GM21529 (cell line): ENCODE data around the gene SLC24A3.

Source experiments
- ATAC-seq: cut with Tn5 transposase; IDR thresholded peaks from one replicate; pipeline ENCODE4 v1.9.1; 2021; ENCODE audit not compliant: unreplicated experiment

SLC24A3 gene

DNA sequence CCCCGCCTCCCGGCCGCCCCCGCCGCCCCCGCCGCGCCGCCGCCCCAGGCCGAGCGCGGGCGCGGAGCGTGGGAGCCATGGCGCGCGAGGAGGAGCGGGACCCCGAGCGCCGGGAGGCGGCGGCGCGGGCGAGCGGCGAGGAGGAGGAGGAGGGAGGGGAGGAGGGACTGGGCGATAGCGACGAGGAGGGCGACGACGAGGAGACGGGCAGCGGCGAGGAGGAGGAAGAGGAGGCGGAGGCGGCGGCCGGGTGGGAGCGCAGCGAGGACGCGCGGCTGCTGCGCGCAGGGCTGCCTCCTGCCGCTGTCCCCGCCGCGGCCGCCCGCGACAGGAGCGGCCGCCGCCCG lies at the start of gene SLC24A3:
Gene SLC24A3, plus strand, starts transcription at position 174 of the 347 bp plus-strand sequence.
- ATAC-seq, result no peak

DNA sequence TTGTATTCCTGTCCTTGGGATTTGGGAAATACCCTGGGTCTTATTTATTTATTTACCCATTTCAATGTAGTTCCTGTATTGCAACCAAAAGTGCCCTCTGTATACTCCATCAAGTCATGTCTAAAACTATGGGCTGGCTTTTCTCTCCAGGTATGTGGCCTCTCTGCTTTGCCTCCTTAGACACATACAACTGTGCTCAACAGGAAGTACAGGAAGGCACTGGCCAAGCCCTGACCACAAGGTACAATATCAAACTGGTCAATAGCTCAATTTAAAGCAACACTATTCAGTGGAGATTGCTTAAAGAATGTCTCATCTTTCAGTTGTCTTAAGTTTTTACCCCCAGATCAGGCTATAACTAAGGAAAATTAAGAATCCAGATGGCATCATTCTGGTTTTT lies 42.3 kb upstream of the SLC24A3 start:
- no peak for ATAC-seq

DNA sequence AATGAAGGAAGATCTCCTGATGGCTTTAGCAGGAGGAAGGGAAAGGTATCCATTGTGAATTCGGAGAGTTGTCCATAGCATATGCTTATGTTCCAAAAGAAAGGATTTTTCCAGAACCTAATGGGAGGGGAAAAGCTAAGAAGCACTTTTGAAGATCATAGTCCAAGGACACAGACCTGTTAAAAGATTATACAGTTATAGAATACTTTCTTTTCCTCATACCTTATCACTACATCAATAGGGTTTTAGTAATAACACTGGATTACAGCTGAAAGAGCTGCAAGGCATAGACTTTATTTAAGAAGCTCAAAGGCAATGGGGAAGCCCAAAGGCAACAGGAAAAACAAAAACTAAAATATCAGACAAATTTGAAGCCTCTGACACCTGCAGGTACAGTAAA lies 39.8 kb upstream of the SLC24A3 start:
- no peak for ATAC-seq

DNA sequence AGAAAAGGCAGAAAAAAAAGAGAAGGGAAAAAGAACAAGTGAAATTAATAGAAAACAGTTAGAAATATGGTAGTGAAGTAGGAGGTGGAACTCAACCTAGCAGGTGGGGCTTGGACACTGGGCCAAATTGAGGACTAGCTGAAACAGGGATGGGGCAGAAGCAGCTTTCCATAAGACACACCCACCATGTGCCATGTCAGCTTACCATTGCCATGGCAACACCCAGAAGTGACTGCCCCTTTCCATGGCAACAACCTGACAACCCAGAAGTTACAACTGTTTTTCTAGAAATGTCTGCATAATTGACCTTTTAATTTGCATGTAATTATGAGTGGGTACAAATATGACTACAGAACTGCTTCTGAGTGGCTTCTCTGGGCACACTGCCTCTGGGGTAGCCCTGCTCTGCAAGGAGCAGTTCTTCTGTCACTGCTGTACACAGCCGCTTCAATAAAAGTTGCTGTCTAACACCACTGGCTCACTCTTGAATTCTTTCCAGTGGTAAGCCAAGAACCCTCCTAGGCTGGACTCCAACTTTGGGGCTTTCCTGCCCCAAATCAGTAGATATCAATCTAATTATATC lies 35.9 kb upstream of the SLC24A3 start:
- no peak for ATAC-seq

DNA sequence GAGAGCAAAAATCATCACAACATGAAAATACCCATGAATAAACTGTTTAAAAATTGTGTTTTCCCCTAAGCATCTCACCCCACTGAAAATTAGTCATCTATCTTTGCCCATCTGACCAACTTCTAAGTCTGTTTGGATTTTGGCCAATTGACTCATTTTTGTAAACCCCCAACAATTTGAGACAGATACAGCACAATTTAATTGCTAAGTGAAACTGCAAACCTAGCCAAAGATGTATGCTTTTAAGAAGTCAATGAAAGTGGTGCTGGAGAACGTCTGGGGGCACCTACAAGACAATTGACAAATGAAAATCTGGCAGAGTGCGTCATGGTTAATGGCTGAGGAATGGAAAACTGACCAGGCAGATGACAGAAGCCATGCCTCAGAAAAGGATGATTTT lies 30.9 kb upstream of the SLC24A3 start:
- no peak for ATAC-seq

DNA sequence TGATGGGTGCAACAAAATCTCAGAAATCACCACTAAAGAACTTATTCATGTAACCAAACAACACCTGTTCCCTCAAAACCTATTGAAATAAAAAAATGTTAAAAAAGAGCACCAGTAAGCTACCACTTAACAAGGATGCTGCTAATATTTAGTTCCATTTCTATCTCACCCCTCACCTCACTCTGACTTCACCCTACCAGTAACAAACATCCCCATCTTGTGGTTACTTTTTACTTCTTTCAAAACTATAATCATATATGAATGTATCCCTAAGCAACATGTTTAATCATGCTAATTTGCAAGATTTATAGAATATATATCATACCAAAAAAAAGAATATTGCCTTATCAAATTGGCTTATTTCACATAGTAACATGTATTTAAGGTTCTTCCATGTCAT lies 27.4 kb upstream of the SLC24A3 start:
- ATAC-seq, result no peak

DNA sequence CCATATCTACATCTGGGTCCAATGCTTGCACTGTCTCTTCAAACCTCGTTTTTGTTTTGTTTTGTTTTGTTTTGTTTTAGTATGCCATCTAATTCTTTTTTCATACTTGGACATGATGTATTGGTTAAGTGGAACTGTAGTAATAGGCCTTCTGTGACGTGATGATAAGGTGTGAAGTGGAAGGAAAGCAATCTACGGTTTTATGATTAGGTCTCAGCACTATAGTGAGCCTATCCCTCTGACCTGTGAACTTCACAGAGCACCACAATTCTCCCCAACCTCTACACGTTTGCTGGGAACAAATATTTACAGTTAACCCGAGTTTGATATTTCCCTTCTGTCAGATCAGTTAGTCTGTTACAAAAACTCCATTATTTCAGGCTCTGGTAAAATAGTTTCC lies 19.1 kb upstream of the SLC24A3 start:
- ATAC-seq, result no peak

DNA sequence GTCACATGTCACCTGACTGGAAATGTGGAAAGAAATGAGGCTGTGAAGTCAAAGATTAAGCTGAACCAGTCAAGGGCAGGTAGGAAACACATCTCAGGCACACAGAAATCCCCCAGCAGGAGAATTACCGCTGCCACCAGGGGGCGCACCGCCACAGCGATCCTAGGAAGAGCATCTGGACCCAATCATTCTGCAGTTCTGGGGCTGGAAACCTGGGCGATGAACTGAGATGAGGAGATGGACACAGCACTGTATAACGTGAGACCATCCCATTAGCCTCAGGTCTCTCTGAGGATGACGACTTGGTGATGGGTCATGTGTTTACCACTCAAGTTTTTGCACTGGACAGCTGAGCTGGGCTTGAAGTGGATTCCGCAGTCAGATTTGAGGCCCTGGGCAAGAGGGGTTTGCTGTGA lies 6.5 kb upstream of the SLC24A3 start:
- ATAC-seq, result peak; percentile 75

DNA sequence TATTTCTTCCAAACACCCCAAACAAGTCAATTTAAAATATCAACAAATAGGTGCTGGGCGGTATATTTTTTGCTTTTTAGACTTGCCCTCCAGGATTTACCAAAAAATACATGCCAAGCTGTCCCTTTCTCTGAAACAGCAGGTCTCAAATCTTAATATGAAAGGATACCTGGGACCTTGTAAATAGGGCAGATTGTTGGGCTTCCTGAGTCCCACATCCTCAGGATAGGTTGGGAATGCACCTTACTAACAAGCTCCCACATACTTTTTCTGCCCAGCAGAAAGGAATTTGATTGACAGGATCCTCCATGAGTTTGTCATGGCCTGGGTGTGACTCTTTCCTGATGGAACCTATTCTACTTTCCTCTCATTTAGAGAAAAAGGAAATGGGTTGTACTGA lies 4.9 kb upstream of the SLC24A3 start:
- no peak for ATAC-seq

- ATAC-seq, result no peak
Measured at GRCh38 chr20:19210391-19211155, 1.9 kb upstream of the SLC24A3 start.

- ATAC-seq, result no peak
Measured at GRCh38 chr20:19211252-19211651, 1.2 kb upstream of the SLC24A3 start.

GRCh38 chr20:19211661-19212468 lies 577 bp upstream of the SLC24A3 start:
- ATAC-seq, result peak; percentile 10

DNA sequence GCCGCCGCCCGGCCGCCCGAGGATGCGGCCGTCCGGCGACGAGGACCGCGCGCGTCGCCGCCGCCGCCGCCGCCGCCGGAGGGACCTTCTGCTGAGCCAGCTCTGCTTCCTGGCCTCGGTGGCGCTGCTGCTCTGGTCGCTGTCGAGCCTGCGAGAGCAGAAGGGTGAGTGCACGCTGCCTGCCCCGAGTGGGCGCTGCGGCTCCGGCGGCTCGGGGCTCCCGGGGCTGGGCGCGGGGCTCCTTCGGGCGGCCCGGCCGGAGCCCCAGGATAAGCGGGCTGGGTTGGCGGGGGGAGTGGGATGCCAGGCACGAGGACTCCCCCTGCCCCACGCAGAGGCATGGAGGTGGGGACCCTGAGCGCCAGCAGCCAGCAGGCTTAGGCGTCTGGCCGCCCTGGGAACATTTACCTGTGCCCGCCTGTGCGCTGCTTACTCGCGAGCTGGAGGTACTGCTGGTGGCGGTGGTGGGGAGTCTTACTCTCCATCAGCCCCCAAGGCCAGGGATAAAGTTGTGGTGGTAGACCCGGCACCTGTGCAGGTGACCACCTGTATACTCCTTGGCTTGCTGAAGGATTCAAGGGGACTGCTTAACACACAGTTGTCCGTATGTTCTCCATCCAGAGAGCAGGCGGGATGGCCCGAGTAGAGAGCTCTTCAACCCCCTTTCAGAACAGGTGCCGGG lies 520 bp downstream of the SLC24A3 start:
- ATAC-seq, result peak; percentile 78

DNA sequence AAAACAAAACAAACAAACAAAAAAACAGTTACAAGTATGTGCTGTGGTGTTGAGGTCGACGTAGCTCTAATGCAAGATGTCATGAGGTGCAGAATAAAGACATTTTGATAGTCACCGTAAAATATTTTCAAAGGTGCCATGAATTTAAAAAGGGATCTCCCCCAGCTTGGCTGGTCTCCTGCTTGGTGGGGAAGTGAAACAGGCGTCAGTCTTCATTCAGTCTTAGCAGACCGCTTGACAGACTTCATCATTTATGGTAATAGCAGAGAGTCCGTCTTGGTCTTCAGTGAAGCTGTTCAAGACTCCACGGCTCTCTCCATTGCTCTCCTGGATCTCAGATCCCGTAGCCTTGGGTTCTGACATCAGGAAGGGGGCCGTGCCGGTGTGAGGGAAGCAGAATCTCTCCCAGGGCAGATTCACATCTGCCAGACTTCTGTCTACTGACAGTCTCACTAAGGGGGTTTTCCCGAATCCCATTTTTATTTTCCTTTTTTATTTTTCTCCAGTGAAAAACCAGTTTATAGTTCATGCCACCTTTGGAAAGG lies 1.6 kb downstream of the SLC24A3 start:
- no peak for ATAC-seq

- ATAC-seq, result no peak
Measured at GRCh38 chr20:19218411-19218810, 6.0 kb downstream of the SLC24A3 start.

GRCh38 chr20:19222520-19223040 lies 10.1 kb downstream of the SLC24A3 start:
- ATAC-seq, result no peak

DNA sequence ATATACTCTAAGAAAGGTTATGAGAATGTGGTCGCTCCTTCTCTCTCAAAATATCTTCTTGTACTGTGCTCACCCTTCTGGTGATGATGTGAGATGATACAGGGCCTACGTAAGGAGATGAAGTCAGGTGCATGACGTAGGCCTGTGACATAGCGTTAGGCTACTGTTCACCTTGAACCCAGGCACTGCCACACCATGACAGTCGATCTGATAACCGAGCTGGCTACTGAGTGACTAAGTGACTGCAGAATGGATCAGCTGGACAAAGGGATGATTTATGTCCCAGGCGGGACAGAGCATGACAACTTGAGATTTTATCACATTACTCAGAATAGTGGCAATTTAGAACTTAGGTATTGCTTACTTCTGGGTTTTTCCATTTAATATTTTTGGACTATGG lies 11.2 kb downstream of the SLC24A3 start:
- ATAC-seq, result no peak

GRCh38 chr20:19231359-19232035 lies 19.1 kb downstream of the SLC24A3 start:
- ATAC-seq, result no peak

- ATAC-seq, result no peak
Measured at GRCh38 chr20:19232997-19233794, 20.8 kb downstream of the SLC24A3 start.
